Mesothelial cell of epicardium (in vitro differentiated cells): ENCODE data around the gene SPATA25. TPM values are rescaled to one million over a fixed set of nuclear protein-coding genes. Genes with fewer than 3 reads are reported as not detected.

Experiments
- DNase-seq, 2 experiments: peaks; one replicate each; pipeline ENCODE4 v3.0.0; 2021; ENCODE audit warnings: low spot score in 2 of 2; ENCODE audit not compliant: unreplicated experiment in 2 of 2
- H3K27ac Mint-ChIP-seq: 2 replicates; pipeline ENCODE4 v1.8.0; 2021; ENCODE audit warnings: mixed read lengths
- H3K27me3 Mint-ChIP-seq: 2 replicates; pipeline ENCODE4 v1.8.0; 2021; ENCODE audit warnings: low read depth, mixed read lengths
- H3K36me3 Mint-ChIP-seq: 2 replicates; pipeline ENCODE4 v1.8.0; 2021; ENCODE audit warnings: mixed read lengths
- H3K4me1 Mint-ChIP-seq: 2 replicates; pipeline ENCODE4 v1.8.0; 2021; ENCODE audit warnings: mixed read lengths
- H3K4me3 Mint-ChIP-seq: 2 replicates; pipeline ENCODE4 v1.8.0; 2021; ENCODE audit warnings: mild to moderate bottlenecking, moderate library complexity, mixed read lengths
- H3K9me3 Mint-ChIP-seq: 2 replicates; pipeline ENCODE4 v1.8.0; 2021; ENCODE audit warnings: mixed read lengths
- CTCF ChIP-seq: fragments of 200-600 bp; sonication (generic); IDR thresholded peaks from one replicate; pipeline ENCODE4 v1.5.0; 2021; ENCODE audit warnings: antibody characterized with exemption; ENCODE audit not compliant: unreplicated experiment
- total RNA-seq: library from RNA; stranded (reverse); gene quantifications from 3 replicates; pipeline ENCODE4 v1.2.1, GENCODE V29; 2021

SPATA25 gene
- total RNA-seq, 1 donor from 2014 or later, result 3.2 TPM

GRCh38 chr20:45873409-45874103 lies 13.9 kb downstream of the SPATA25 start:
- H3K27ac Mint-ChIP-seq, result no peak overlapping the region
- H3K27me3 Mint-ChIP-seq, result no peaks in the 10 kb centered on the region
- no peak overlapping the region for H3K4me3 Mint-ChIP-seq
- no peaks in the 10 kb centered on the region for H3K4me1 Mint-ChIP-seq
- no peak for DNase-seq
- H3K36me3 Mint-ChIP-seq, result peaks cover 1% of the 10 kb centered on the region
- no peaks in the 10 kb centered on the region for H3K9me3 Mint-ChIP-seq
- no peak for TF ChIP-seq CTCF

GRCh38 chr20:45872626-45873025 lies 14.8 kb downstream of the SPATA25 start:
- H3K9me3 Mint-ChIP-seq, result no peaks in the 10 kb centered on the region
- no peak overlapping the region for H3K27ac Mint-ChIP-seq
- TF ChIP-seq CTCF, result no peak
- no peaks in the 10 kb centered on the region for H3K27me3 Mint-ChIP-seq
- peaks cover 1% of the 10 kb centered on the region for H3K36me3 Mint-ChIP-seq
- no peak overlapping the region for H3K4me3 Mint-ChIP-seq
- no peak for DNase-seq
- no peaks in the 10 kb centered on the region for H3K4me1 Mint-ChIP-seq

- Mint-ChIP-seq H3K4me1 (no peaks in the 10 kb centered on the region), H3K4me3 (no peak overlapping the region), H3K36me3 (peaks cover 1% of the 10 kb centered on the region), H3K27me3 (no peaks in the 10 kb centered on the region), H3K9me3 (no peaks in the 10 kb centered on the region), H3K27ac (no peak overlapping the region)
- TF ChIP-seq CTCF, result no peak
- DNase-seq, result no peak
Observed at GRCh38 chr20:45867819-45868176, 19.6 kb downstream of the SPATA25 start.

- no peaks in the 10 kb centered on the region for H3K4me1 Mint-ChIP-seq
- no peak for DNase-seq
- no peaks in the 10 kb centered on the region for H3K9me3 Mint-ChIP-seq
- H3K27ac Mint-ChIP-seq, result no peak overlapping the region
- H3K36me3 Mint-ChIP-seq, result peaks cover under 1% of the 10 kb centered on the region
- H3K4me3 Mint-ChIP-seq, result no peak overlapping the region
- H3K27me3 Mint-ChIP-seq, result no peaks in the 10 kb centered on the region
- no peak for TF ChIP-seq CTCF
Observed at GRCh38 chr20:45867136-45867818, 20.1 kb downstream of the SPATA25 start.

- no peak for DNase-seq
- Mint-ChIP-seq H3K27ac (no peak overlapping the region), H3K36me3 (no peaks in the 10 kb centered on the region), H3K27me3 (no peaks in the 10 kb centered on the region), H3K4me1 (no peaks in the 10 kb centered on the region), H3K4me3 (no peak overlapping the region), H3K9me3 (no peaks in the 10 kb centered on the region)
- TF ChIP-seq CTCF, result no peak
Observed at GRCh38 chr20:45866454-45866853, 21.0 kb downstream of the SPATA25 start.
